ENCODE data around the gene SLC41A2. TPM values are rescaled to one million over a fixed set of nuclear protein-coding genes. Genes with fewer than 3 reads are reported as not detected.

Gene SLC41A2
- total and polyA plus RNA-seq, 2 of the 4 experiments (the other 2 are of a cell fraction), result 1.5 to 6.8 TPM

- Histone ChIP-seq H3K4me1 (ENCODE audit: control insufficient read depth, insufficient read depth, low read length) (no peaks in the 10 kb centered on the region), H3K4me2 (ENCODE audit: low read depth, low read length) (no peak overlapping the region), H3K18ac (ENCODE audit: low read depth, low read length) (no peak overlapping the region), H2BK5ac (ENCODE audit: low read depth, low read length, poor library complexity, severe bottlenecking) (no peak overlapping the region), H3K79me1 (ENCODE audit: low read depth in 1 of 2, low read length in 2 of 2) (no peaks in the 10 kb centered on the region), H3K23ac (ENCODE audit: low read depth, low read length) (no peak overlapping the region), H2BK15ac (ENCODE audit: low read depth, low read length) (no peak overlapping the region), H2BK120ac (ENCODE audit: low read depth, low read length) (no peak overlapping the region), H3K9me1 (ENCODE audit: insufficient read depth, low read length) (no peaks in the 10 kb centered on the region), H2BK20ac (ENCODE audit: low read depth, low read length) (no peak overlapping the region), H2AK5ac (ENCODE audit: low read depth, low read length) (no peak overlapping the region), H3K56ac (ENCODE audit: extremely low read depth, insufficient read depth, low read length) (no peak overlapping the region), H3K4ac (ENCODE audit: low read depth, low read length) (no peak overlapping the region), H4K8ac (ENCODE audit: low read depth in 2 of 2, low read length in 2 of 2) (no peak overlapping the region), H3K27me3 (ENCODE audit: control insufficient read depth, insufficient read depth, low read length) (peaks cover 23% of the 10 kb centered on the region), H3K36me3 (ENCODE audit: control insufficient read depth, insufficient read depth, low read length) (no peaks in the 10 kb centered on the region), H3K9me3 (ENCODE audit: control insufficient read depth, insufficient read depth, low read length) (peaks cover 4% of the 10 kb centered on the region; the same call in 1 of the 2 replicates), H4K91ac (ENCODE audit: insufficient read depth, low read depth, low read length) (no peak overlapping the region), H3K9ac (ENCODE audit: low read depth, low read length) (no peak overlapping the region), H3K14ac (replicated peaks; ENCODE audit: low read depth, low read length) (no peak overlapping the region), H2AK9ac (replicated peaks; ENCODE audit: low read depth, low read length, poor library complexity) (no peak overlapping the region), H4K20me1 (ENCODE audit: insufficient read depth, low read length) (no peaks in the 10 kb centered on the region), H2AFZ (replicated peaks; ENCODE audit: low read length, poor library complexity) (no peak overlapping the region), H4K5ac (ENCODE audit: low read depth, low read length) (no peak overlapping the region), H3K27ac (ENCODE audit: insufficient read depth, low read length) (no peak overlapping the region), H3K4me3 (ENCODE audit: insufficient read depth, low read depth, low read length) (no peak overlapping the region)
- ATAC-seq (ENCODE audit: low read depth) (no peak), DNase-seq (no peak)
- no TSS peak for BruUV-seq (replicated peaks)
- no peak for TF ChIP-seq MXI1 (IDR thresholded peaks at IDR 0.05; ENCODE audit: borderline replicate concordance, low read depth, low read length)
- TF ChIP-seq CHD1 (IDR thresholded peaks at IDR 0.05; ENCODE audit: low read depth, low read length), result no peak
- TF ChIP-seq CTCF (conservative IDR thresholded peaks at IDR 0.05; ENCODE audit: low read depth, low read length), result no peak
- TF ChIP-seq BHLHE40 (IDR thresholded peaks at IDR 0.05; ENCODE audit: low read depth, low read length), result no peak
- no peak for TF ChIP-seq SMC3 (IDR thresholded peaks at IDR 0.05; ENCODE audit: low read depth, low read length)
- no peak for TF ChIP-seq ELK1 (IDR thresholded peaks at IDR 0.05; ENCODE audit: borderline replicate concordance, low read depth, low read length)
- TF ChIP-seq POLR2A (IDR thresholded peaks at IDR 0.05; ENCODE audit: low read depth, low read length), result no peak
- no peak for TF ChIP-seq RCOR1 (IDR thresholded peaks at IDR 0.05; ENCODE audit: insufficient replicate concordance, low read length)
- ChIA-PET CTCF (no interaction called here), POLR2A (ENCODE audit: unreplicated experiment) (no interaction called here)
- WGBS, 2 experiments (ENCODE audit: extremely low coverage in 2 of 2, insufficient read length in 1 of 2), result no CpG with 5 or more reads among the region's 4 CpGs
- intact Hi-C loops (cut with micrococcal nuclease), result no loop called here
- in situ Hi-C loops (cut with MboI; ENCODE audit: low sequenced_read_pairs), result no loop called here
- dilution Hi-C loops (cut with HindIII; ENCODE audit: low sequenced_read_pairs, unreplicated experiment), result no loop called here
Observed at GRCh38 chr12:104966677-104967076, 8.6 kb upstream of the SLC41A2 start.
